ENCODE results near the gene RASGRP3. TPM values are rescaled to one million over a fixed set of nuclear protein-coding genes. Genes with fewer than 3 reads are reported as not detected.

RASGRP3 gene
- polyA plus RNA-seq, 4 donors = 15.3 to 21.8 (median 19.2) TPM

DNA sequence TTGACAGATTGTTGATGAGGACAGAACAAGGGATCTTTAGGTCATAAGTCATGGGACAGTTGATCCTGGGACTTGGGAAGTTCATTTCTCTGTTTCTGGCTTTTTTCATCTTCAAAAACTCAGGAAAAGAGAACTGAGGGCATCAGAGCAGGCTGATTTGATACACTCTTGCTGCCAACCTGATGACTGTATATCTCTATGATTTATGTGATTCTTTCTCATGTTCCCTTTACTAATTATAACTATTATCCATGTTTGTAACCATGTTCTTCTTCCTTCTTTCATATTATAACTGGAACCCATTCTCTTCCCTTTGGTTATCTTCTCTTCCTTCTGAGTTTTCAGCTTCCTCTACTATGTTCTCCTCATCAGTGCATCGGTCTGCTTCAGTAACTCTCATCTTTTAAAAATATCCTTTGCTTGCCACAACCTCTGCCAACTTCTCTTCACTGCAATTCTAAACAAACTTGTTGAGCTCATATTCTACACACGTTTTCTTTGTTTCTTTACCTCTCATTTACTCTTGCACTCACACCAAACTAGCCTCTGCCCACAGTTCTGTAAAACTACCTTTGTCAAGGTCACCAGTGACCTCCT lies 13.5 kb downstream of the RASGRP3 start:
- DNase-seq (ENCODE audit: low read depth in 4 of 4, low spot score in 3 of 4) = no peak

DNA sequence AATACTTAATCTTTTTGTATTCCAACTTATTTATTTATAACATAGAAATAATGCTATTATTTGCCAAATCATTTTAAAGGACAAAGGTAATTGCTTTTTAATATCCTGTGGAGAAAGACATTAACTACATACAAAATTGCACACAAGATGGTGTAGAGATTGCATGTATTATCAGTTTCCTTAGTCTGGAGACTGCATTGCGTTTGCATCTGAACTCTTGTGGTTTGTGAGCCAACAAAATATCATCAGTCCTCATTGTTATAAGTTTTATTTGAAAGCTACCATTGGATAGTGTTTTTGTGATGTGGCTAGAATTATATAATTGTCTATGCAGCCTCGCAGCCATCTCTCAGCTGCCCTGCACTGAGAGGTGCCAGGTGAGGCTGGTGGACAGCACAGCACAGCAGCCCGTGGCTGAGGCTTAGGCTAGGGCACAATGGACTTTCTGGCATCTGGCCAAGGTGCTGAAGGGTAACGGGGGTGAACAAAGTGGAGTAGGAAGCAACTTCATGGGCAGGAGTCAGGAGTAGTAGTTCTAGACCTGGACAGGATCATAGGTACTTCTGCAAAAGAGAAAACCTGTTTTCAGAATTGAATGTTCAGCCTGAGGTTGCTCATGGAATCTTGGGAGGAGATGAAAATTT lies 15.1 kb downstream of the RASGRP3 start:
- DNase-seq (ENCODE audit: low read depth in 4 of 4, low spot score in 3 of 4) = no peak

DNA sequence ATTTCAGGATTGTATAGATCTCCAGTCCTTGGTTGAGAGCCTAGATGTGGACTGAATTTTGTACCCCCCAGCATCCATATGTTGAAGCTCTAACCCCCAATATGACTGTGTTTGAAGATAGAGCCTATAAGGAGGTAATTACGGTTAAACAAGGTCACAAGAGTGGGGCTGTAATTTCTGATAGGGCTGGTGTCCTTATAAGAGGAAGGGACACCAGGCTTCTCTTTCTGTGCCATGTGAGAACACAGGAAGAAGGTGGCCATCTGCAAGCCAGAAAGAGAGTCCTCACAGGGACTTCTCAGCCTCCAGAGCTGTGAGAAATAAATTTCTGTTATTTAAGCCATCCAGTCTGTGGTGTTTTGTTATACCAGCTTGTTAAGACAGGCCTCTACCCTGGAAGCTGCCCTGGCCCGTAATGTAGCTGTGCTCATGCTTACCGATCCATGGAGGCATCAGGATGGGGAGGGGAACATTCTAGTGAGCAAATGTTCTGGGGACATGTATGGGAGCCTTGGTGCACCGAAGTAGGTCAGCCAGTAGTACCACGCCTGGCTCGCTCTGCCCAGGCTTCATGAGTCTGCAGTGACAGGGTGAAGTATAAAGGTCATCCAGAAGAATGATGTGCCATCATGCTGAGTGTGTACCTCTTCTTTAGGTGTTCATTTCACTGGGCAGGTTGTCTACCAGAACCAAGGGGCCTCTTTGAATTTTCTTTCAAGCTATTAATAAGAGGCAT lies 16.1 kb downstream of the RASGRP3 start:
- DNase-seq (ENCODE audit: low read depth in 4 of 4, low spot score in 3 of 4) = no peak

DNA sequence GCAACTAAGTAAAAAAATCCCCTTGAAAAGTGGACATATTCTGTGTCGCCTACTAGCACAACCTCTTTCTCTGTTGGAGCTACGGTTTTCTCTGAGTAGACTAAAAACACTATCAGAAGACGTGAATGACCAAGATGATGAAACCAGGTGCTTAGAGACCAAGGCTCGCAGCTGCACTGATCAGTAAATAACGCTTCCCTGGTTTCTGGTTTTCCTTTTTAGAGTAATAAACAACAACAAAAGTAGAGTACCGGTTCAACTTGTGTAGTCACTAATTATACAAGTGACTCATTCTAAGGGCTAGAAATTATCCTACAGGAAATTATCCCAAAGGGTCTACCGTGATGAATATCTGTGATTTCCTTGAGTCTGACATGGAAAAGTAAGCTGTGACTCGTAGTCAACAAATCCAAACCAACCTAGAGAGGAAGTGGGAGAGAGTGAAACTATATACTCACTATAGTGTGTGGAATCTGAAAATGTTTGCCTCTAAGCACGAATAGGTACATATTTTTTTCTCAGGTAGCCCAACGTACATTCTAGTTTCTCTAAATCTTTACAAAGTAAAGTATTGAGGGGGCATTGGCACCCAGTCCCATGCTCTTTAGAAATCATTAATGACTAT lies 17.8 kb downstream of the RASGRP3 start:
- no peak for DNase-seq (ENCODE audit: low read depth in 4 of 4, low spot score in 3 of 4)

DNA sequence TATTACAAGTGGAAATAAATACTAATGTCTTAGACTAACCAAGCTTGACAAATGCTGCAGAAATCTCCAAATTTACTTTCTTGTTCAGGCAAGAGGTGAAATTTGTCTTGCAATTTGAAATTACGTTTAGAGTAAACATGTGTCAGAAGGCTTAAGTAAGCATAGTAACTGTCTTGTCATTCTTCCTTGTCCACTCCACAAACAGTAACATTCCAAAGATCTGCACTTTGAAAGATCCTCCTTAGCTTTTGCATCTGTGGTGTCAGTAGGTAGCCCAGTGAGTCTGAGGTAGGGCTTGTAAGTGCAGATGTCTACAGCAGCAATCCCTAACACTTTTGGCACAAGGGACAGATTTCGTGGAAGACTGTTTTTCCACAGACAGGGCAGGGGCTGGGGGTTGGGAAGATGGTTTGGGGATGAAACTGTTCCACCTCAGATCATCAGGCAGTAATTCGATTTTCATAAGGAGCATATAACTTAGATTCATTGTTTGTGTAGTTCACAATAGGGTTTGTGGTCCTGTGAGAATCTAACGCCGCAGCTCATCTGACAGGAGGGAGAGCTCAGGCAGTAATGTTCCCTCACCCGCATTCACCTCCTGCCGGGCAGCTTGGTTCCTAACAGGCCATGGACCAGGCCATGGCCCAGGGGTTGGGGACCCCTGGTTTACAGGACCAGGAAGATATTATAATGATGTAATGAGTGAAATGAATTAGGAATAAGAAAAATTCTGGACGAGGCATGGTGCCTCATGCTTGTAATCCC lies 18.6 kb downstream of the RASGRP3 start:
- DNase-seq (ENCODE audit: low read depth in 4 of 4, low spot score in 3 of 4) = no peak

DNA sequence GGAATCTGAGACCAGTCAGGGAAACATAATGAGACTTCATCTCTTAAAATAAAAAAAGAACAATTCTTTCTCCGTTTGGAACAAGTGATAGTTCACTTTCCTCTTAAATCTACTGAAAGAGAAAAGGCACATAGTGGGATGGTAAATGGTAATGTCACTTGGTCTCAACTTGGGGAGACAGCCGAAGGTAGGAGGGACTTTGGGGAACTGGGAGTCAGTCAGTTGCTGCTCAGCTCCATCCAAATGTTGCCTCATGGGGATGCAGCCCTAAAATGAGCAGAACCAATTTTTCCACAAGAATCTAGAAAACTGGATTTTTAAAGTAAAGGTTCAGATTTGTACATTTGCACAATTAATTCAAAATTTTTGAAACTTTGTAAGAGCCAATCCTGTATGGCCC lies 19.2 kb downstream of the RASGRP3 start:
- DNase-seq (ENCODE audit: low read depth in 4 of 4, low spot score in 3 of 4) = no peak

DNA sequence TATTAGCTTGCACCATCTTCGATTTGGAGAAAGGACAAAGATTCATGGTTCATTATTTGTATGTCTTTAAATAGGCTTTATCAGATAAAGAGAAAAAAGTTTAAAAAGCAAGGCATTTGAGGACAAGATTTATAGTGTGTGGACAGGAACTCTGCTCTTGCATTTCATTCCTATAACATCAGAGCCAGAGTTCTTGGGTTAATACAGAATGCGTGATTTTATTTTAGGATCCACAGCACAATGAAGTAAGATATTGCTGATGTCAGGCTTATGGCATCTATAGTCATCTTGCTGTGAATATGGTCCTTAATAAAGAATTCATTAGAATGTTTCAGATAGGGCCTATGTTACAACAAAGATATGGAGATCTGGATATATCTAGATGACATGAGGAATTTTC lies 19.7 kb downstream of the RASGRP3 start:
- DNase-seq (ENCODE audit: low read depth in 4 of 4, low spot score in 3 of 4) = no peak

DNA sequence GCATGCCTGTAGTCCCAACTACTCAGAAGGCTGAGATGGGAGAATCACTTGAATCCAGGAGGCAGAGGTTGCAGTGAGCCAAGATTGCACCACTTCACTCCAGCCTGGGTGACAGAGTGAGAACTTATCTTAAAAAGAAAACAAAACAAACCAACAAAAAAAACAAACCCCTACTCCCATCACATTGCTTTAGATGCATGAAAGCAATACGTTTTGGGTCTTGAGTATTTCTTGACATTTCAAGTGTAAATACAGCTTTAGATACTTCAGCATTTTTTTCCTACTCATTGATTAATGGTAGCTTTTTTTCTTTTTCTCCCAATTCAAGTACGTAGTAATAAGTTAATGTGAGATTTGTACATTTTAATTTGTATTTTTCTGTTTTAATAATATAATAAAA lies 20.3 kb downstream of the RASGRP3 start:
- DNase-seq (ENCODE audit: low read depth in 4 of 4, low spot score in 3 of 4) = no peak

DNA sequence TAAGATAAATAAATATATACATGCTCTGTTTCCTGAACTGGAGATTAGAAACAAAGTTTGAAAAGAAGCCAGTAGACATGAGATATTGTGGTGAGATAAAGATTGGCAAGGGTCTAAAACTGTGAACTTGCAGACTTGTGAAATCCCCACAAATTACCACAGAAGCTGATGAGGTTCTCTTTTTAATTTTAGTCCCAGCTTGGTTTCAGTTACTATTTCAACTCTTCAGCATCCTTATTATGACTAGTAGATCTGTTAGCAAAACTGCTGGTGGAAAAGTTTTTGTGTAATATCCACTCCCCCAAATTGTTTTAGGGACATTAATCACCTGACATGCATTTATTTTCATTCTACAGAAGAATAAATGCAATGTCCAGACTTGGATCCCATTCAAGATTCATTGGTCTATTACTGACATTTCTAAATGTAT lies 20.8 kb downstream of the RASGRP3 start:
- DNase-seq (ENCODE audit: low read depth in 4 of 4, low spot score in 3 of 4) = no peak

DNA sequence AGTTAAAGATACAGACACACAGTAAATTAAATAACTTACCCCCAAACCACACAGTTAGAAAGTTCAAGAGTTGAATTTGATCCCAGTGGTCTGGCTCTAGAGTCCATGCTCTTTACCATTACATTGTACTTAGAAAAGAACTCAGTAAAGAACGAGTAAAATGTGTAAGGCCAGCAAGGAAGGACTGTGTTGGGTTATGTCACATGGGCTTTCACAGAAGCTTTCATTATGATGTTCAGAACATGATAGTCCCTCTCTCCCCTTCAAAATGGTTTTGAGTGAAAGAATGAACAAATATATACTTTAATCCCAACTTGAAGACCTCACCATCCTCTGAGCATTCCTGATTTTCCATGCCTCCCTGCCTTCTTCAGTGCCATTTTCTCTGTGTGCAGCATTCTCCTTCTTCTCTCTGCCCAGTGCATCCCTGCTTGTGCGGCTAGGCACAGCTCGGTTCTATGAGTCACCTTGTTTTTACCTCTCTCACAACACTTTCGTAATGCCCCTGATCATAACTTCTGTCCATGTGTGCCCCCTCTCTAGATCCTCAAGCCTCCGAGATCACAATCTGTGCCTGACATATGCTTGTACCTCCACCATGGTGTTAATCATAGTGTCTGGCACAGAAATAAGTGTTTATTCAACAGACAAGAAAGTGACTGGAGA lies 22.0 kb downstream of the RASGRP3 start:
- no peak for DNase-seq (ENCODE audit: low read depth in 4 of 4, low spot score in 3 of 4)

DNA sequence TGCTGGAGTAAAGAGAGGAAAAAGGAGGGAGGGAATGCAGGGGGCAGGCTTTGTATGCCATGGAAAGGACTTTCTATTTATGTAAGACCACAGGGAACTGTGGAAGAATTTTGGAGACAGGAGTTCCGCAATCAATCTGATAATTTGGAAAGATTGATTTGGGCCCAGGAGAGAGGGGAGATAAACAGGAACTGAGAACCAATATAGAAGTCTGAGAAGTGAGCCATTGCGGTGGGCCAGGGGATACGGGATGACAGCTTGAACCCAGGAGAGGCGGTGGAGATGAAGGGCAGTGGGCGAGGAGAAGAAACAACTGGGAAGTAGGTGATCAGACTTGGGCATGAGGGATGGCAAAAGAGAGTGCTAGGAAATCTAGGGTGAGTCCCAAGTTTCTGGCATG lies 23.7 kb downstream of the RASGRP3 start:
- DNase-seq (ENCODE audit: low read depth in 4 of 4, low spot score in 3 of 4) = no peak

DNA sequence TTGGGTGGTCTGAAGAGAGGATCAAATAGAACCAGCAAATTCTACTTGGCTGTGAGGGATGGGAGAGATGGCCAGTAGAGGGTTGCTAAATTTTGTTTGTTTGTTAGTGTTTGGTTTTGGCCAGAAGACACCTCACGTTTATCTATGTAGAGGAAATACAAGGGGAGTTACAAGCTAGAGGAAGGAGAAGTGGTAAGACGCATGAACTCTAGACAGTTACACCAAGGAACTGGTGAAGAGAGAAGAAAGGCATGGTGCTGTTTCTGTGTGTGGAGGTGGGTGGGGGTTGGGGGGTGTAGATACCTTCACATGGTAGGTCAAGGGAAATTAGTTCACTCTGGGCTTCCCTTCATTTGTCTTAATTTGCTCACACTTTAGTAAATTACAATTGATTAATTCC lies 25.6 kb downstream of the RASGRP3 start:
- no peak for DNase-seq (ENCODE audit: low read depth in 4 of 4, low spot score in 3 of 4)

DNA sequence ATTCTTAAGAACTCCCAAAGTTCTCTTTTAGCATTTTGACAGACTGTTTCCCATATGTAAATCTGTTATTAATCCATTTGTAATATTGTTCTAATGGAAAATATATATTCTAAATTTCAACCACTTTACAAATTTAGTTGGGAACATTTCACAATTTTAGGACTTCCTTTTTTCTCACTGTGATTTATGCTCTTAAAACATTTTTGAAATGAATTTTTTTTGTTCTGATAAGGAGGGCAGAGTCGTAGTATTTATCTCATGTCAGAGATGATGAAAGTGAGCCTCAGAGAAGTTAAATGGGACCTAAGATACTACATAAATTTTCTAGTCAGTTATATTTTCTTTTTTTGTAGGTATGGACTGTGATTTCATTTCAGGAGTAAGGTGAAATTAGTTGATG lies 26.6 kb downstream of the RASGRP3 start:
- no peak for DNase-seq (ENCODE audit: low read depth in 4 of 4, low spot score in 3 of 4)

DNA sequence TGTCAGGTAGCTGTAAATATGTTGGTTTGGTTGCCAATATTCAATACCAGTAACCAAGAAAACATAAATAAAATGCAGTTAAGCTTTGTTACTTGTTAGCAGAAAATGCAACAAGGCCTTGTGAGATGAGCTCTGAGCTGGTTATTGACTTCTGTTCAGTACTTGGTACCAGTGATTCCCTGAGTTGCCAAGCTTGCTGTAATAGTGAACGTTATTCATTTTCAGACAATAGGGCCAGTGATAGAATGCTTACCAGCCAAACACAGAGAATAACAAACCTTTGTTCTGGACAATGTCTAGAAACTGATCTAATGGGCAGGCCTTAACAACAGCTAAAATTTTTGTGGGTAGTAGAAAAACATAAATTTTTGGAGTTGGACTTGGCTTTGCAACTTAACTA lies 29.5 kb downstream of the RASGRP3 start:
- no peak for DNase-seq (ENCODE audit: low read depth in 4 of 4, low spot score in 3 of 4)

DNA sequence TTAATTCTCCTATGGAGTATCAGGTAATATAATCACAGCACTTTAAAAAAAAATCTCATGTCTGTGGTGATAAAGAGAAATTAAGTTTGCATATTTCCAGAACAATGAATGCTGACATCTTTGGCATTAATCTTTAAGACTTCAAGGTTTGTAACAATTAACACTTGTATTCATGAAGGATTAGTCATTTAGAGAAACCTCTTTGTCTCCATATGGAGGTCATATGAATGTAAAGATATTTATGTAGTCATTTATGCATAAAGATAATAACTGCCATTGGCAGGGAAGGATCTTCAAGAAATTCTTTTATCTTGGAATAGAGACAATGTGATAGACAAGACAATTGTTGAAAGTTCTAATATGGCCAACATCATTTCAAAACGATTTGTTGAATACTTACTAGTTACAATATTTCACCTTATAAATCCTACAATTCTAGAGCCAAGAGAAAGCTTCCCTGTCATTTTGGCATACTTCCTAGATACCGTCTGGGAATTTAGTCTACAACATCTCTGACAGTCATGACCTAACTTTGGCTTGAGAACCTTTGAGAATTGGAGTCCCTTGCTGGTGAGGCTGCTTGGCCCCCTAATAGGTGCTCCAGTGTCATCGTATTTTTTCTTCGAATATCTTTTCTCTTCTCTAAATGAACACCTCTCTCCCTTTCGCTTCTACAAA lies 33.6 kb downstream of the RASGRP3 start:
- DNase-seq (ENCODE audit: low read depth in 4 of 4, low spot score in 3 of 4) = no peak

DNA sequence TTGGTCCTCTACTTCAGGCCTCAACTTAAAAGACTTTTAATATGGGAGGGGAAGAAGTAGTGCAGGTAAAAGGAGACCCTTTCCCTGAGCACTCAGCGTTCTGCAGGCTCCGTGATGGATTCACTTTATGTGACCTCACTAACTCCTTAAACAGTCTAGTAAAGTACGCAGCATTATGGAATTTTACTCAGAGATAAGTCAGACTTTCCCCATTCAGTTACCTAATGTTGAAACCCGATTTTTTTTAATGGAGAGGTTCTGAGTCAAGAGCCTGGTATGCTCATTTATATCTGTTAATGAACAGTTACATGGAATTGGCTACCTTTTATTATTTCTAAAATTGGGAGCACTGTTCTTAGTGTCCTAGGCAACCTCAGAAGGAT lies 34.1 kb downstream of the RASGRP3 start:
- DNase-seq (ENCODE audit: low read depth in 4 of 4, low spot score in 3 of 4) = no peak

DNA sequence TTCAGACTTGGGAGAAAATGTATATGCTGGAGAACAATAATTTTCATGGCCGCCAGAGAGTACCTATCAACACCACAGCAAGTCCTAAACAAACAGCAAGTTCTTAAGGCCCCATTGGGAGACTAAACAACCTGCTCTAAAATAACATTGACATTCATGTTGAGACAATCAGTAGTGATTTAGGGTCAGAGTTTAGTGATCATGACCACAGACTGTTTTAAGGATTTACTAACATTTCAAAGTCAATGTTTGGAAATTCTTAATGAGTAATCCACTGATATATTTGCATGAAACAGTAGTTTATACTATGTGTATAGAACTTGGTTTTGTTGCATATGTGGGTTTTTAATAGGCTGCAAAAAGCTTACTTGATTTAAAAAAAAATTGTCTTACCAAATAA lies 34.7 kb downstream of the RASGRP3 start:
- DNase-seq (ENCODE audit: low read depth in 4 of 4, low spot score in 3 of 4) = no peak

DNA sequence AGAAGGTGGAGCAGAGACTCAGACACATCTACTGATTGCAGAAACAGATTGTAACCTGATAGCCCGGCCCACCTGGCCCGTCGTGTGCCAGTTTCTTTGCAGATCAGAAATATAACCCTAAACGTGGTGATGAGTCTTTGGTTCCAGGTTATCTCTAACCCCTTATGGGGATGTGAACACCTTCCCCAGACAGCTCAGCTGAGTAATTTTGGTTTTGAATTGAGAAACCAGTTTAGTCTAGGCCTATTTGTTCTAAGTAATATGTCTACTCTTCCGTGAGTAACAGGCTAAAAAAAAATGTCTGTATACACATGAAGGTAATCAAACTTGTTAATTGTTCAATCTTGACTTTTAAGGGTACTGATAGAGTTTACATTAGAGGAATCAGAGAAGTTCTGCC lies 35.7 kb downstream of the RASGRP3 start:
- DNase-seq (ENCODE audit: low read depth in 4 of 4, low spot score in 3 of 4) = no peak

DNA sequence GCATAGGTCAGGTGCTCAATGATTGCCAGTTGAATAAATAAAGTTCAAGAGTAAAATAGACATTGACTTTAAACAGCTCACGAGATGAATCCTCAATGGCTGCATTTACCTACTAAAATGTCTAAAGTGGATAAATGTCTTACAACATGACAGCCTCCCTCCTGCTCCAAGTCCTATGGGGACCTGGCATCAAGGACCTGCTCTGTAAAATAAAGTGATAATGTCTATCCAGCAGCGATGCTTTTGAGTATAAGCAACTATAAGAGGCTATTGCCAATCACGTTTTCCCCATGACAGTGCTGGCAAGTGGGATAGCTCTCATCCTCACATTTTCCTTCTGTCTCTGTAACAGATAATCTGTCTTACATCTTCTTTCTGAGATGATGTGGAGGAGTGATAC lies 37.0 kb downstream of the RASGRP3 start:
- no peak for DNase-seq (ENCODE audit: low read depth in 4 of 4, low spot score in 3 of 4)

DNA sequence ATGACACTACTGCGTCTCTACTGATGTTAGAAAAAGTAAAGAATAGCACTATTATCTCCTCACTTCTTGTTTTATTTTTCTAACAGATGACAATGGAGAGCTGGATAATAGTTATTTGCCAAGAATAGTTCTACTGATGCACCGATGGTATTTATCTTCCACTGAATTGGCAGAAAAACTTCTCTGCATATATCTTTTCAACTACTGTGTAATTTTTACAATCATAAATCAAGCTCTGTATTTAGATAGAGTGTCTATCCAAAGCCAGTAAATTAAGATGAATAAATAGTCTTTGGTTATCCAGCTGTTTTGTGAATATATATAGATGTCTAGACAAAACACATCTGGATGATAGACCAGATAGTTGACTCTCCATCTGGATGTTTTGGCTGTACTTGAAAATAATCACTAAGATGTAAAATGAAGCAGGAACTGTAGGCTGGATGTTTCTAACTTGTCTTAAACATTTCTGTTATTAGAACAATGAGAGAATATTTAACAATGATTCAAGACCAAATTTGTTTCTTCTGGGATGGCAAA lies 40.1 kb downstream of the RASGRP3 start:
- no peak for DNase-seq (ENCODE audit: low read depth in 4 of 4, low spot score in 3 of 4)
